A673 (cell line): ENCODE measurements around the gene ATP2A3.

Experiments used
- CTCF ChIP-seq: fragments of 300-800, 200-600 bp; sonication (generic); conservative IDR thresholded peaks from 2 replicates; pipeline ENCODE4 v1.5.1; 2017; ENCODE audit warnings: low read depth, mild to moderate bottlenecking, antibody characterized with exemption, low read length, moderate library complexity, mixed read lengths
- EZH2 ChIP-seq: fragments of 200-600 bp; sonication (generic); IDR thresholded peaks from 2 replicates; pipeline ENCODE4 v1.6.1; 2017; ENCODE audit warnings: borderline replicate concordance, low read depth, mild to moderate bottlenecking, mixed read lengths, antibody characterized with exemption, low read length; ENCODE audit not compliant: poor library complexity, severe bottlenecking

- TF ChIP-seq CTCF (no peak), EZH2 (no peak)
Measured at GRCh38 chr17:3890878-3891219, 73.4 kb downstream of the ATP2A3 start.
